Uterus (tissue), 2 donors: ENCODE results near the gene PPP1R10.

Experiments used
- CTCF ChIP-seq, 4 experiments: fragments of 200-600 bp in 2 of 4; fragments of 450-650 bp in 2 of 4; sonication (generic) in 2 of 4; IDR thresholded peaks; one replicate each; pipeline ENCODE4 v1.5.1; 2016 to 2019; ENCODE audit warnings: antibody characterized with exemption in 4 of 4, mild to moderate bottlenecking in 2 of 4, moderate library complexity in 1 of 4
- POLR2A ChIP-seq, 2 donors: fragments of 450-650 bp; IDR thresholded peaks; one replicate each; pipeline ENCODE4 v1.6.1; 2016; ENCODE audit warnings: antibody characterized with exemption in 2 of 2, mild to moderate bottlenecking in 1 of 2, moderate library complexity in 1 of 2

DNA sequence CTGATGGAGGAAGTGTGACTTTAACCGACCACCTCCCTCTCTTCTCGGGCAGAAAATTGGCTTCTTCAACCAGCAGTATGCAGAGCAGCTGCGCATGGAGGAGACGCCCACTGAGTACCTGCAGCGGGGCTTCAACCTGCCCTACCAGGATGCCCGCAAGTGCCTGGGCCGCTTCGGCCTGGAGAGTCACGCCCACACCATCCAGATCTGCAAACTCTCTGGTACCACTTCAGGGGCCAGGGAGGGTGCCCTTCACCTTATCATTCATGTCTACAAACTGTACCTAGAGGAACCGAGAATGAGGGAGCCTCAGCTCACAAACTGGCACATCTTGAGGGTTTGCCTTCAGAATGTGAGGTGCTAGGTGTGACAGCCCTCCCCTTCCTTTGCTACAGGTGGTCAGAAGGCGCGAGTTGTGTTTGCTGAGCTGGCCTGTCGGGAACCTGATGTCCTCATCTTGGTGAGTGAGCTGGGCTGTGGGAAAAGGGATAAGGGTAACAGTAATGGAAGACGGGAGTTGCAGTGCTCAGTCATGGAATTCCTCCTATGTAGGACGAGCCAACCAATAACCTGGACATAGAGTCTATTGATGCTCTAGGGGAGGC lies 27.2 kb downstream of the PPP1R10 start:
- no peak for TF ChIP-seq CTCF (IDR thresholded peaks at IDR 0.05)
- no peak for TF ChIP-seq POLR2A (IDR thresholded peaks at IDR 0.05)
